Psoas muscle (tissue), 8 donors: ENCODE results near the gene MTHFD2. TPM values are rescaled to one million over a fixed set of nuclear protein-coding genes. Genes with fewer than 3 reads are reported as not detected.

Experiments
- ATAC-seq, 4 donors: fragments of 200-7000 bp; cut with Tn5 transposase; one replicate each; pipeline ENCODE4 v1.9.1; 2020; ENCODE audit warnings: moderate library complexity in 3 of 4, mild to moderate bottlenecking in 2 of 4
- DNase-seq, 2 donors: peaks; one replicate each; pipeline ENCODE4 v3.0.0-alpha.2; 2020
- H3K27ac ChIP-seq: fragments of 200-600 bp; one replicate; pipeline ENCODE4 v1.8.0; 2022
- H3K27me3 ChIP-seq, 3 donors: fragments of 200-600 bp in 1 of 3; one replicate each; pipeline versions ENCODE4 v1.6.1 to v1.8.0; 2013 to 2022; ENCODE audit warnings: low read length in 2 of 3, mild to moderate bottlenecking in 2 of 3, moderate library complexity in 1 of 3; ENCODE audit not compliant: insufficient read depth in 3 of 3
- H3K36me3 ChIP-seq, 2 donors: fragments of 200-600 bp in 1 of 2; one replicate each; pipeline versions ENCODE4 v1.6.1 to v1.8.0; 2013 to 2022; ENCODE audit warnings: low read depth in 1 of 2, mild to moderate bottlenecking in 1 of 2, moderate library complexity in 1 of 2; ENCODE audit not compliant: insufficient read depth in 1 of 2
- H3K4me1 ChIP-seq: fragments of 200-600 bp; one replicate; pipeline ENCODE4 v1.8.0; 2022
- H3K4me3 ChIP-seq: fragments of 200-600 bp; one replicate; pipeline ENCODE4 v1.8.0; 2022; ENCODE audit warnings: mild to moderate bottlenecking
- H3K9me3 ChIP-seq: fragments of 200-600 bp; one replicate; pipeline ENCODE4 v1.8.0; 2022
- WGBS, 3 donors: extraction: QIAGEN DNeasy Blood & Tissue Kit; methylation state at CpG; one replicate each; pipeline versions ENCODE4 v1.1.6 to v1.1.7; 2013; 5-methylcytosine and 5-hydroxymethylcytosine counted together
- intact Hi-C, 2 donors: fragments of 100-400 bp; cut with DNase I; formaldehyde crosslinking; loops; one replicate each; pipeline versions ENCODE4 v1.11.0 to v1.14.2; 2022
- polyA plus RNA-seq, 3 donors: library from polyadenylated mRNA; stranded (reverse); fragments of 200-250 nt; gene quantifications; one replicate each; pipeline ENCODE4 v1.2.3, GENCODE V29; 2013
- total RNA-seq, 4 donors: library from RNA; stranded (reverse); fragmentation: NEBNext Ultra II Directional in 2 of 4; extraction: Animal tissue kit (Norgen Biotek cat#: 25700) in 2 of 4; gene quantifications; one replicate each; pipeline versions ENCODE4 v1.2.1 to v1.2.4, GENCODE V29; 2021 to 2023
- TF ChIP-seq, protein P1 (sequence below): fragments of 200-600 bp; IDR thresholded peaks from one replicate; pipeline ENCODE4 v1.8.0; 2022; ENCODE audit warnings: antibody characterized with exemption
- donor health status: healthy with polysubstance abuse.
- donor health status: DM: no; HTN: no; CAD: no; lungs with moderate emphysema.
- donor health status: Bipolar disorder and iron deficiency.
- donor health status: healthy.
- donor health status: DM: yes; HTN: yes; CAD: no.
- donor health status: DM: no; HTN: no; CAD: no.
- donor health status: DM: no; HTN: no; CAD: no.
- donor health status: DM: yes; HTN: yes; CAD: no.

MTHFD2 gene
- total and polyA plus RNA-seq, 7 donors = 16.6 to 112 (median 60.4) TPM

GRCh38 chr2:74191596-74192380, 6.6 kb upstream of the MTHFD2 start:
- intact Hi-C loops = no loop called here
- Histone ChIP-seq H3K9me3 (no peaks in the 10 kb centered on the region), H3K27me3 (no peaks in the 10 kb centered on the region), H3K4me3 (no peak overlapping the region), H3K27ac (no peak overlapping the region), H3K4me1 (peaks cover 15% of the 10 kb centered on the region), H3K36me3 (no peaks in the 10 kb centered on the region)
- DNase-seq (no peak), ATAC-seq (no peak)
- TF ChIP-seq, protein P1, sequence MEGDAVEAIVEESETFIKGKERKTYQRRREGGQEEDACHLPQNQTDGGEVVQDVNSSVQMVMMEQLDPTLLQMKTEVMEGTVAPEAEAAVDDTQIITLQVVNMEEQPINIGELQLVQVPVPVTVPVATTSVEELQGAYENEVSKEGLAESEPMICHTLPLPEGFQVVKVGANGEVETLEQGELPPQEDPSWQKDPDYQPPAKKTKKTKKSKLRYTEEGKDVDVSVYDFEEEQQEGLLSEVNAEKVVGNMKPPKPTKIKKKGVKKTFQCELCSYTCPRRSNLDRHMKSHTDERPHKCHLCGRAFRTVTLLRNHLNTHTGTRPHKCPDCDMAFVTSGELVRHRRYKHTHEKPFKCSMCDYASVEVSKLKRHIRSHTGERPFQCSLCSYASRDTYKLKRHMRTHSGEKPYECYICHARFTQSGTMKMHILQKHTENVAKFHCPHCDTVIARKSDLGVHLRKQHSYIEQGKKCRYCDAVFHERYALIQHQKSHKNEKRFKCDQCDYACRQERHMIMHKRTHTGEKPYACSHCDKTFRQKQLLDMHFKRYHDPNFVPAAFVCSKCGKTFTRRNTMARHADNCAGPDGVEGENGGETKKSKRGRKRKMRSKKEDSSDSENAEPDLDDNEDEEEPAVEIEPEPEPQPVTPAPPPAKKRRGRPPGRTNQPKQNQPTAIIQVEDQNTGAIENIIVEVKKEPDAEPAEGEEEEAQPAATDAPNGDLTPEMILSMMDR = no peak
- WGBS, 3 donors = 69 to 80% (median 78%) methylated on average over 6 of the region's 6 CpGs

GRCh38 chr2:74194799-74195198, 3.6 kb upstream of the MTHFD2 start:
- H3K36me3 ChIP-seq = no peaks in the 10 kb centered on the region
- no peak overlapping the region for H3K27ac ChIP-seq
- H3K9me3 ChIP-seq = no peaks in the 10 kb centered on the region
- H3K4me1 ChIP-seq = peaks cover 6% of the 10 kb centered on the region
- H3K27me3 ChIP-seq = no peaks in the 10 kb centered on the region
- WGBS, 3 donors = 92 to 100% (median 96%) methylated on average over 1 of the region's 1 CpG
- DNase-seq = no peak
- intact Hi-C loops = no loop called here
- ATAC-seq = no peak
- no peak overlapping the region for H3K4me3 ChIP-seq
- TF ChIP-seq, protein P1 = no peak

DNA sequence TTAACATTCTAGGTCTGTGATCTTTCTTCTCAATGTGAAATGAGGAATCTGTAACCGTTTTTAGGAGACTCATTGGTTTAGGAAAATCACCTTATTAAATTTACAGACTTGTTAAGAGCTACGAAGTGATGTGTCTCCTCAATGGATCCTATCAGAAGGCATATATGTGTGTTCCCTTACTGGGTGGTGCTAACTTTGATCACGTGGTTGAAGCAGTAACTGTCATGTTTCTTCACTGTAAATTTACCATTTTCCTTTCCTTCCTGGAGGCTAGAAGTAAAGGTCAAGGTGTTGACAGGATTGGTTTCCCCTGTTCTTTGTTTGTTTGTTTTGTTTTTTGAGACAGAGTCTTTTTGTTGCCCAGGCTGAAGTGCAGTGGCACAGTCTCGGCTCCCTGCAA, 1.4 kb upstream of the MTHFD2 start:
- no peaks in the 10 kb centered on the region for H3K36me3 ChIP-seq
- ATAC-seq (no peak), DNase-seq (no peak)
- TF ChIP-seq, protein P1 = no peak
- no peaks in the 10 kb centered on the region for H3K9me3 ChIP-seq
- intact Hi-C loops = no loop called here
- H3K4me3 ChIP-seq = no peak overlapping the region
- H3K27ac ChIP-seq = no peak overlapping the region
- peaks cover 19% of the 10 kb centered on the region for H3K4me1 ChIP-seq
- WGBS, 3 donors = 79 to 81% (median 80%) methylated on average over 4 of the region's 4 CpGs
- H3K27me3 ChIP-seq = no peaks in the 10 kb centered on the region

GRCh38 chr2:74198023-74198460, 373 bp upstream of the MTHFD2 start:
- 37 to 42% (median 39%) methylated on average over 17 to 18 of the region's 18 CpGs for WGBS, 3 donors
- Histone ChIP-seq H3K4me1 (peaks cover 29% of the 10 kb centered on the region), H3K27ac (peak overlapping the region; percentile 91), H3K27me3 (no peaks in the 10 kb centered on the region), H3K4me3 (peak overlapping the region; percentile 79), H3K36me3 (no peaks in the 10 kb centered on the region), H3K9me3 (no peaks in the 10 kb centered on the region)
- intact Hi-C loops = loop anchor here in 1 of 2 donors (2.0 kb wide), 1 partner anchor 19 kb away; the partner anchor contains the start of gene MOB1A
- TF ChIP-seq, protein P1 = no peak
- ATAC-seq = no peak
- DNase-seq = no peak
